ENCODE measurements around the gene ASPM. TPM values are rescaled to one million over a fixed set of nuclear protein-coding genes. Genes with fewer than 3 reads are reported as not detected.

ASPM gene
- total and polyA plus RNA-seq, 2 of the 8 experiments (the other 6 are each of a cell fraction or from before 2014, with no cell fraction given), result 5.1 to 50.3 TPM

- TF ChIP-seq, protein P1, sequence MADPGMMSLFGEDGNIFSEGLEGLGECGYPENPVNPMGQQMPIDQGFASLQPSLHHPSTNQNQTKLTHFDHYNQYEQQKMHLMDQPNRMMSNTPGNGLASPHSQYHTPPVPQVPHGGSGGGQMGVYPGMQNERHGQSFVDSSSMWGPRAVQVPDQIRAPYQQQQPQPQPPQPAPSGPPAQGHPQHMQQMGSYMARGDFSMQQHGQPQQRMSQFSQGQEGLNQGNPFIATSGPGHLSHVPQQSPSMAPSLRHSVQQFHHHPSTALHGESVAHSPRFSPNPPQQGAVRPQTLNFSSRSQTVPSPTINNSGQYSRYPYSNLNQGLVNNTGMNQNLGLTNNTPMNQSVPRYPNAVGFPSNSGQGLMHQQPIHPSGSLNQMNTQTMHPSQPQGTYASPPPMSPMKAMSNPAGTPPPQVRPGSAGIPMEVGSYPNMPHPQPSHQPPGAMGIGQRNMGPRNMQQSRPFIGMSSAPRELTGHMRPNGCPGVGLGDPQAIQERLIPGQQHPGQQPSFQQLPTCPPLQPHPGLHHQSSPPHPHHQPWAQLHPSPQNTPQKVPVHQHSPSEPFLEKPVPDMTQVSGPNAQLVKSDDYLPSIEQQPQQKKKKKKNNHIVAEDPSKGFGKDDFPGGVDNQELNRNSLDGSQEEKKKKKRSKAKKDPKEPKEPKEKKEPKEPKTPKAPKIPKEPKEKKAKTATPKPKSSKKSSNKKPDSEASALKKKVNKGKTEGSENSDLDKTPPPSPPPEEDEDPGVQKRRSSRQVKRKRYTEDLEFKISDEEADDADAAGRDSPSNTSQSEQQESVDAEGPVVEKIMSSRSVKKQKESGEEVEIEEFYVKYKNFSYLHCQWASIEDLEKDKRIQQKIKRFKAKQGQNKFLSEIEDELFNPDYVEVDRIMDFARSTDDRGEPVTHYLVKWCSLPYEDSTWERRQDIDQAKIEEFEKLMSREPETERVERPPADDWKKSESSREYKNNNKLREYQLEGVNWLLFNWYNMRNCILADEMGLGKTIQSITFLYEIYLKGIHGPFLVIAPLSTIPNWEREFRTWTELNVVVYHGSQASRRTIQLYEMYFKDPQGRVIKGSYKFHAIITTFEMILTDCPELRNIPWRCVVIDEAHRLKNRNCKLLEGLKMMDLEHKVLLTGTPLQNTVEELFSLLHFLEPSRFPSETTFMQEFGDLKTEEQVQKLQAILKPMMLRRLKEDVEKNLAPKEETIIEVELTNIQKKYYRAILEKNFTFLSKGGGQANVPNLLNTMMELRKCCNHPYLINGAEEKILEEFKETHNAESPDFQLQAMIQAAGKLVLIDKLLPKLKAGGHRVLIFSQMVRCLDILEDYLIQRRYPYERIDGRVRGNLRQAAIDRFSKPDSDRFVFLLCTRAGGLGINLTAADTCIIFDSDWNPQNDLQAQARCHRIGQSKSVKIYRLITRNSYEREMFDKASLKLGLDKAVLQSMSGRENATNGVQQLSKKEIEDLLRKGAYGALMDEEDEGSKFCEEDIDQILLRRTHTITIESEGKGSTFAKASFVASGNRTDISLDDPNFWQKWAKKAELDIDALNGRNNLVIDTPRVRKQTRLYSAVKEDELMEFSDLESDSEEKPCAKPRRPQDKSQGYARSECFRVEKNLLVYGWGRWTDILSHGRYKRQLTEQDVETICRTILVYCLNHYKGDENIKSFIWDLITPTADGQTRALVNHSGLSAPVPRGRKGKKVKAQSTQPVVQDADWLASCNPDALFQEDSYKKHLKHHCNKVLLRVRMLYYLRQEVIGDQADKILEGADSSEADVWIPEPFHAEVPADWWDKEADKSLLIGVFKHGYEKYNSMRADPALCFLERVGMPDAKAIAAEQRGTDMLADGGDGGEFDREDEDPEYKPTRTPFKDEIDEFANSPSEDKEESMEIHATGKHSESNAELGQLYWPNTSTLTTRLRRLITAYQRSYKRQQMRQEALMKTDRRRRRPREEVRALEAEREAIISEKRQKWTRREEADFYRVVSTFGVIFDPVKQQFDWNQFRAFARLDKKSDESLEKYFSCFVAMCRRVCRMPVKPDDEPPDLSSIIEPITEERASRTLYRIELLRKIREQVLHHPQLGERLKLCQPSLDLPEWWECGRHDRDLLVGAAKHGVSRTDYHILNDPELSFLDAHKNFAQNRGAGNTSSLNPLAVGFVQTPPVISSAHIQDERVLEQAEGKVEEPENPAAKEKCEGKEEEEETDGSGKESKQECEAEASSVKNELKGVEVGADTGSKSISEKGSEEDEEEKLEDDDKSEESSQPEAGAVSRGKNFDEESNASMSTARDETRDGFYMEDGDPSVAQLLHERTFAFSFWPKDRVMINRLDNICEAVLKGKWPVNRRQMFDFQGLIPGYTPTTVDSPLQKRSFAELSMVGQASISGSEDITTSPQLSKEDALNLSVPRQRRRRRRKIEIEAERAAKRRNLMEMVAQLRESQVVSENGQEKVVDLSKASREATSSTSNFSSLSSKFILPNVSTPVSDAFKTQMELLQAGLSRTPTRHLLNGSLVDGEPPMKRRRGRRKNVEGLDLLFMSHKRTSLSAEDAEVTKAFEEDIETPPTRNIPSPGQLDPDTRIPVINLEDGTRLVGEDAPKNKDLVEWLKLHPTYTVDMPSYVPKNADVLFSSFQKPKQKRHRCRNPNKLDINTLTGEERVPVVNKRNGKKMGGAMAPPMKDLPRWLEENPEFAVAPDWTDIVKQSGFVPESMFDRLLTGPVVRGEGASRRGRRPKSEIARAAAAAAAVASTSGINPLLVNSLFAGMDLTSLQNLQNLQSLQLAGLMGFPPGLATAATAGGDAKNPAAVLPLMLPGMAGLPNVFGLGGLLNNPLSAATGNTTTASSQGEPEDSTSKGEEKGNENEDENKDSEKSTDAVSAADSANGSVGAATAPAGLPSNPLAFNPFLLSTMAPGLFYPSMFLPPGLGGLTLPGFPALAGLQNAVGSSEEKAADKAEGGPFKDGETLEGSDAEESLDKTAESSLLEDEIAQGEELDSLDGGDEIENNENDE (IDR thresholded peaks at IDR 0.05; ENCODE audit: insufficient replicate concordance, low read length), result no peak
- TF ChIP-seq GTF2F1 (IDR thresholded peaks at IDR 0.05; ENCODE audit: borderline replicate concordance, low read depth, low read length) (no peak), JUN (IDR thresholded peaks at IDR 0.05; ENCODE audit: low read depth, low read length) (no peak), MAFK (IDR thresholded peaks at IDR 0.05; ENCODE audit: low read depth, low read length) (no peak)
Measured at GRCh38 chr1:197067457-197067818, 79.0 kb downstream of the ASPM start (continued).

Data from H1 (cell line).